Activated CD4-positive, alpha-beta T cell treated with anti-CD3 and anti-CD28 coated beads, Interleukin-2, Interleukin-6, amounts not matched to agents 100 ng/mL and 50 ng/mL, durations not matched to agents 16 hours and 8 hours (primary cell): ENCODE results near the gene RHOF.

Source experiments
- DNase-seq: peaks from one replicate; pipeline ENCODE4 v3.0.0-alpha.2; 2020

Gene RHOF

GRCh38 chr12:121793440-121793837, at the start of gene RHOF:
RHOF (minus strand) TSS chr12:121793688; CDS start chr12:121793633, 55 bp downstream.
- DNase-seq, result peak; percentile 83

GRCh38 chr12:121839993-121840761, 46.7 kb upstream of the RHOF start:
- DNase-seq, result no peak

- peak; percentile 100 for DNase-seq
Measured at GRCh38 chr12:121839106-121839992, 45.9 kb upstream of the RHOF start.

GRCh38 chr12:121838126-121838525, 44.6 kb upstream of the RHOF start:
- no peak for DNase-seq

- no peak for DNase-seq
Measured at GRCh38 chr12:121837680-121838079, 44.2 kb upstream of the RHOF start.

GRCh38 chr12:121831571-121832245, 38.2 kb upstream of the RHOF start:
- no peak for DNase-seq

GRCh38 chr12:121830588-121831265, 37.2 kb upstream of the RHOF start:
- no peak for DNase-seq

GRCh38 chr12:121830134-121830533, 36.6 kb upstream of the RHOF start:
- no peak for DNase-seq

GRCh38 chr12:121829250-121829918, 35.9 kb upstream of the RHOF start:
- no peak for DNase-seq

GRCh38 chr12:121828826-121829225, 35.3 kb upstream of the RHOF start:
- DNase-seq, result no peak

GRCh38 chr12:121828306-121828705, 34.8 kb upstream of the RHOF start:
- no peak for DNase-seq

GRCh38 chr12:121827351-121828099, 34.0 kb upstream of the RHOF start:
- DNase-seq, result no peak

GRCh38 chr12:121826318-121827150, 33.0 kb upstream of the RHOF start:
- DNase-seq, result no peak

- DNase-seq, result no peak
Measured at GRCh38 chr12:121825041-121825523, 31.6 kb upstream of the RHOF start.

GRCh38 chr12:121823727-121824115, 30.2 kb upstream of the RHOF start:
- DNase-seq, result no peak

- no peak for DNase-seq
Measured at GRCh38 chr12:121823101-121823726, 29.7 kb upstream of the RHOF start.

- DNase-seq, result no peak
Measured at GRCh38 chr12:121822393-121823100, 29.1 kb upstream of the RHOF start.

- DNase-seq, result no peak
Measured at GRCh38 chr12:121820056-121820455, 26.6 kb upstream of the RHOF start.
